NT2/D1 (cell line): Measurements from ENCODE around the gene STK11.

Source experiments
- SUZ12 ChIP-seq: IDR thresholded peaks from 2 replicates; pipeline ENCODE4 v1.6.1; 2011; ENCODE audit not compliant: insufficient read length, insufficient read depth; ENCODE audit errors: extremely low read depth
- YY1 ChIP-seq: IDR thresholded peaks from 2 replicates; pipeline ENCODE4 v1.6.1; 2011; ENCODE audit not compliant: insufficient read length, insufficient read depth
- ZNF274 ChIP-seq: IDR thresholded peaks from 2 replicates; pipeline ENCODE4 v1.6.1; 2011; ENCODE audit warnings: mild to moderate bottlenecking, low read depth, low read length

GRCh38 chr19:1216756-1217155 lies 11.2 kb downstream of the STK11 start:
- TF ChIP-seq SUZ12: no peak
- TF ChIP-seq YY1: no peak
- TF ChIP-seq ZNF274: no peak
